ENCODE data around the gene CDYL2.

Gene CDYL2

DNA sequence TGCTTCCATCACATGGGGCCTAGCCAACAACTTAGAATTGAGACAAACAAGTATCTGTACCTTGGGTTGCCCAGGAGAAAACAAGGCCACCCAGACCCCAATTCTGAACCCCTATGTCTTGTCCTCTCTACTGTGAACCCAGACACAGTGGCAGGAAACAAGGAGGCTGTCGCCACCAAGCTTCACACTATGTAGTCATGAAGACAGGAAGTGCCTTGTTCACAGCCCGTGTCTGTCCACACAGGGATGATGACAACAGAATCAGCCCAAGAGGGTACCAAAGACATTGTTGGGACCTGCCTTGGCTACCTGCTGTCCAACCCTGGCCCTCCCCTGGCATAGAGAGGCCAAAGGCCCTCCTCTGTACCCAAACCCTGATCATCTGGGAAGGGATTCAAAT, 84.8 kb downstream of the CDYL2 start:
- peak overlapping the region; percentile 85 for H3K27ac ChIP-seq
- no peak for TF ChIP-seq CTCF (conservative IDR thresholded peaks at IDR 0.05)

- peak overlapping the region; percentile 85 for H3K27ac ChIP-seq
- no peak for TF ChIP-seq CTCF (conservative IDR thresholded peaks at IDR 0.05)
Observed at GRCh38 chr16:80718480-80719220, 85.7 kb downstream of the CDYL2 start.

GRCh38 chr16:80717611-80718010, 86.8 kb downstream of the CDYL2 start:
- TF ChIP-seq CTCF (conservative IDR thresholded peaks at IDR 0.05), result no peak

GRCh38 chr16:80716564-80717139, 87.7 kb downstream of the CDYL2 start:
- H3K27ac ChIP-seq, result peak overlapping the region; percentile 85; the same call in 1 of the 2 replicates
- TF ChIP-seq CTCF (conservative IDR thresholded peaks at IDR 0.05), result no peak

More at GRCh38 chr16:80717611-80718010, 86.8 kb downstream of the CDYL2 start:
- peak overlapping the region; percentile 85 for H3K27ac ChIP-seq

GRCh38 chr16:80711406-80711805, 93.0 kb downstream of the CDYL2 start:
- no peak for TF ChIP-seq CTCF (conservative IDR thresholded peaks at IDR 0.05)
- no peak overlapping the region for H3K27ac ChIP-seq

GRCh38 chr16:80710918-80711317, 93.5 kb downstream of the CDYL2 start:
- no peak for TF ChIP-seq CTCF (conservative IDR thresholded peaks at IDR 0.05)
- no peak overlapping the region for H3K27ac ChIP-seq

GRCh38 chr16:80708823-80709222, 95.6 kb downstream of the CDYL2 start:
- no peak for TF ChIP-seq CTCF (conservative IDR thresholded peaks at IDR 0.05)
- H3K27ac ChIP-seq, result peak overlapping the region; percentile 13; the same call in 1 of the 2 replicates

Data from VCaP (cell line).